Mesothelial cell of epicardium (in vitro differentiated cells): Measurements from ENCODE around the gene OR2G2. TPM values are rescaled to one million over a fixed set of nuclear protein-coding genes. Genes with fewer than 3 reads are reported as not detected.

Experiments
- DNase-seq, 2 experiments: peaks; one replicate each; pipeline ENCODE4 v3.0.0; 2021; ENCODE audit warnings: low spot score in 2 of 2; ENCODE audit not compliant: unreplicated experiment in 2 of 2
- H3K27ac Mint-ChIP-seq: 2 replicates; pipeline ENCODE4 v1.8.0; 2021; ENCODE audit warnings: mixed read lengths
- H3K27me3 Mint-ChIP-seq: 2 replicates; pipeline ENCODE4 v1.8.0; 2021; ENCODE audit warnings: low read depth, mixed read lengths
- H3K36me3 Mint-ChIP-seq: 2 replicates; pipeline ENCODE4 v1.8.0; 2021; ENCODE audit warnings: mixed read lengths
- H3K4me1 Mint-ChIP-seq: 2 replicates; pipeline ENCODE4 v1.8.0; 2021; ENCODE audit warnings: mixed read lengths
- H3K4me3 Mint-ChIP-seq: 2 replicates; pipeline ENCODE4 v1.8.0; 2021; ENCODE audit warnings: mild to moderate bottlenecking, moderate library complexity, mixed read lengths
- H3K9me3 Mint-ChIP-seq: 2 replicates; pipeline ENCODE4 v1.8.0; 2021; ENCODE audit warnings: mixed read lengths
- CTCF ChIP-seq: fragments of 200-600 bp; sonication (generic); IDR thresholded peaks from one replicate; pipeline ENCODE4 v1.5.0; 2021; ENCODE audit warnings: antibody characterized with exemption; ENCODE audit not compliant: unreplicated experiment
- total RNA-seq: library from RNA; stranded (reverse); gene quantifications from 3 replicates; pipeline ENCODE4 v1.2.1, GENCODE V29; 2021

Gene OR2G2
- total RNA-seq = not detected in 3 replicates

DNA sequence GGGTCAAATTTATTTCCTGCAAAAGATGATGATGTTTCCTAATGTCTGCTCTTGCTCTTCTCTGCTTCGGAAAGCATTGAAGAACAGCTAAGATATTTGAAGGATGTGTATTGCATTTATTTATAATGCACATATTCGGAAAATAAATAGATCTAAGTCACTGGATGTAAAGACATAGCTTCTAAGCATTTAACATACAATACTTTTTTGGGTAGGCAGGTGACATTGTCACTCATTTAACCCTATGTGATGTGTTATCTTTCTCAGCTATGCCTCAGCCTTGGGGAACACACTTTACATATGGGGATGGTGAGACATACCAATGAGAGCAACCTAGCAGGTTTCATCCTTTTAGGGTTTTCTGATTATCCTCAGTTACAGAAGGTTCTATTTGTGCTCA, at the start of gene OR2G2:
Gene OR2G2 (plus strand): TSS at position 301 of the 400 bp plus-strand sequence. CDS start 0 bp downstream, at position 301.
- no peak for TF ChIP-seq CTCF
- H3K4me1 Mint-ChIP-seq = no peaks in the 10 kb centered on the region
- no peak within 1 kb of the TSS for H3K4me3 Mint-ChIP-seq
- H3K27ac Mint-ChIP-seq = no peak within 1 kb of the TSS
- no peak for DNase-seq
- H3K36me3 Mint-ChIP-seq = no peaks in the 10 kb centered on the region
- H3K9me3 Mint-ChIP-seq = peaks cover 7% of the 10 kb centered on the region
- H3K27me3 Mint-ChIP-seq = no peaks in the 10 kb centered on the region

DNA sequence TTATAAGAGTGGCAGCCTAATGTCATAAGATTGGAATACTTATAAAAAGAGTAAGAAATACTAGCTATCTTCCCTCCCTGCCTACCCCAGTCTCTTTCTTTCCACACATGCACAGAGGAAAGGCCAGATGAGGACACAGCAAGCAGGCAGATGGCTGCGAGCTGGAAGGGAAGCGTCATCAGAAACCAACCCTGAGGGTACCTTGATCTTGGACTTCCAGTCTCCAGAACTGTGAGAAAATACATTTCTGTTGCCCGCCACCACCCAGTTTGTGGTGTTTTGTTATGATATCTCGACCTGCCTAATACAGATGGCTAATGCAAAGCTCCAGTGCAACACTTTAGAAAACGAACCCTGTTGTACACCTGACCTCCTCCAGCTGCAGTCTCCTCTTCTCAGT, 49.6 kb upstream of the OR2G2 start:
- TF ChIP-seq CTCF = no peak
- no peaks in the 10 kb centered on the region for H3K36me3 Mint-ChIP-seq
- DNase-seq = no peak
- H3K27ac Mint-ChIP-seq = no peak overlapping the region
- peaks cover 9% of the 10 kb centered on the region for H3K4me1 Mint-ChIP-seq
- no peak overlapping the region for H3K4me3 Mint-ChIP-seq
- peaks cover 11% of the 10 kb centered on the region for H3K9me3 Mint-ChIP-seq
- H3K27me3 Mint-ChIP-seq = no peaks in the 10 kb centered on the region

DNA sequence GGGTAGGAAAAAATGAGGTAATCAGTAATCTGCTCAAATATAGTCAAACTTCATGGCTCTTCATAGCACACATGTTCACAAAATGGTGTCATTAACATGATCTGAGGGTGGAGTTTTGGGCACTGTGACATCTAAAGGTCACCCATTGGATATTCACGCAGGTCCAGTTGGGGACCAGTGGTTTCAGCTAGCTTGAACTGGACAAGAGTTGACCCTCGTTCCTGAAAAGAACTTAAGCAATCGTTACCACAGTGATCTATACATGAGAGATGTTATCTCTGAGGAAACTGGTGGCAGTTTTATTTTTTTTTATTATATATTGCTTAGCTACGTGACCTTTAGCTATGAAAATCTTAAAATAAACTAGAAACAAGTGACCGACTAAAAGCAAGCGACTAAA, 48.9 kb upstream of the OR2G2 start:
- TF ChIP-seq CTCF = no peak
- Mint-ChIP-seq H3K9me3 (peaks cover 11% of the 10 kb centered on the region), H3K27me3 (no peaks in the 10 kb centered on the region), H3K4me1 (peaks cover 9% of the 10 kb centered on the region), H3K27ac (no peak overlapping the region), H3K36me3 (no peaks in the 10 kb centered on the region), H3K4me3 (no peak overlapping the region)
- DNase-seq = no peak

- Mint-ChIP-seq H3K4me3 (no peak overlapping the region), H3K27ac (no peak overlapping the region), H3K9me3 (peaks cover 11% of the 10 kb centered on the region), H3K4me1 (peaks cover 9% of the 10 kb centered on the region), H3K36me3 (no peaks in the 10 kb centered on the region), H3K27me3 (no peaks in the 10 kb centered on the region)
- no peak for DNase-seq
- no peak for TF ChIP-seq CTCF
These were observed 47.6 kb upstream of the OR2G2 start for GRCh38 chr1:247540581-247540980.

DNA sequence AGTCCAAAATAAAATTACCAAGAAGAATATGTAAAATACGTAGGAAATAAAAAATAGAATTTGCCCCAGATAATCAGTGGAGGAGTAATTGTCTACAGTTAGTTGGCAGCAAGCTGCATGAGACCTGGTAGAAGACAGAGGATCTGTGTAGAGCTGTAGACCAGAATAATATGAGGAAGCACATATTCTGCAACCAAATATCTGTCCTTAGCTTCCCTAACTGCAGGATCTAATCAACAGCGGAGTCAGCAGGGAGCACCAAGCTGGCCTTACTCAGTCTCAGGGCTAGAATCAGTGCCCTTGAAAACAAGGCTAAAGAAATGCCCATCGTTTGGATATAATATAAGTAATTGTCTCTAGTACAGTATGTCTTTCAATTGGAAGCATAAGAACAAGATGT, 45.3 kb upstream of the OR2G2 start:
- peaks cover 4% of the 10 kb centered on the region for H3K9me3 Mint-ChIP-seq
- H3K36me3 Mint-ChIP-seq = no peaks in the 10 kb centered on the region
- DNase-seq = no peak
- no peaks in the 10 kb centered on the region for H3K27me3 Mint-ChIP-seq
- H3K27ac Mint-ChIP-seq = no peak overlapping the region
- TF ChIP-seq CTCF = no peak
- H3K4me1 Mint-ChIP-seq = peaks cover 9% of the 10 kb centered on the region
- H3K4me3 Mint-ChIP-seq = no peak overlapping the region

- no peak overlapping the region for H3K4me3 Mint-ChIP-seq
- H3K36me3 Mint-ChIP-seq = no peaks in the 10 kb centered on the region
- no peaks in the 10 kb centered on the region for H3K9me3 Mint-ChIP-seq
- no peaks in the 10 kb centered on the region for H3K27me3 Mint-ChIP-seq
- TF ChIP-seq CTCF = no peak
- no peaks in the 10 kb centered on the region for H3K4me1 Mint-ChIP-seq
- H3K27ac Mint-ChIP-seq = no peak overlapping the region
- no peak for DNase-seq
These were observed 40.1 kb upstream of the OR2G2 start for GRCh38 chr1:247548092-247548491.
